Spinal cord (tissue), 10 donors: ENCODE measurements around the gene CADPS2. TPM values are rescaled to one million over a fixed set of nuclear protein-coding genes. Genes with fewer than 3 reads are reported as not detected.

Experiments used
- DNase-seq, 6 donors: peaks; one replicate each; pipeline versions ENCODE4 v3.0.0 to v3.0.0-alpha.2; 2013 to 2015; ENCODE audit warnings: low spot score in 6 of 6, low read depth in 4 of 6
- H3K27ac ChIP-seq: one replicate; pipeline ENCODE4 v1.5.1; 2013; ENCODE audit warnings: low read depth, low read length, control low read depth
- H3K27me3 ChIP-seq: one replicate; pipeline ENCODE4 v1.6.1; 2013; ENCODE audit warnings: low read length; ENCODE audit not compliant: control insufficient read depth, insufficient read depth
- H3K36me3 ChIP-seq: one replicate; pipeline ENCODE4 v1.6.1; 2013; ENCODE audit warnings: low read length; ENCODE audit not compliant: control insufficient read depth, insufficient read depth
- H3K4me1 ChIP-seq: one replicate; pipeline ENCODE4 v1.6.1; 2013; ENCODE audit warnings: low read length; ENCODE audit not compliant: control insufficient read depth, insufficient read depth
- H3K4me3 ChIP-seq: one replicate; pipeline ENCODE4 v1.5.1; 2013; ENCODE audit warnings: low read depth, low read length, control low read depth
- H3K9me3 ChIP-seq: one replicate; pipeline ENCODE4 v1.6.1; 2013; ENCODE audit warnings: low read length; ENCODE audit not compliant: control insufficient read depth, insufficient read depth
- WGBS: methylation state at CpG from one replicate; pipeline ENCODE4 v1.1.5; 2013; ENCODE audit warnings: missing lambda C conversion rate; ENCODE audit not compliant: insufficient coverage; 5-methylcytosine and 5-hydroxymethylcytosine counted together
- polyA plus RNA-seq, 2 donors: library from polyadenylated mRNA; unstranded; fragments of 120-200 nt; gene quantifications; one replicate each; pipeline ENCODE4 v1.2.1, GENCODE V29; 2013; ENCODE audit not compliant: insufficient read length in 2 of 2
- small RNA-seq: library from RNA; depleted of rRNA; stranded (forward); fragments of <200 nt; gene quantifications from one replicate; pipeline ENCODE3, GENCODE V24; 2014; ENCODE audit warnings: low replicate concordance
- total RNA-seq, 2 donors: library from RNA; depleted of rRNA in 1 of 2; stranded (reverse); fragments of 120-200 nt in 1 of 2; fragments of >200 nt in 1 of 2; gene quantifications; one replicate each; pipeline versions ENCODE4 v1.2.3 to v1.2.4, GENCODE V29; 2013 to 2014
- donor health status: healthy.

Gene CADPS2
- total and polyA plus RNA-seq, 4 donors, result 18.7 to 40.5 (median 30.4) TPM

DNA sequence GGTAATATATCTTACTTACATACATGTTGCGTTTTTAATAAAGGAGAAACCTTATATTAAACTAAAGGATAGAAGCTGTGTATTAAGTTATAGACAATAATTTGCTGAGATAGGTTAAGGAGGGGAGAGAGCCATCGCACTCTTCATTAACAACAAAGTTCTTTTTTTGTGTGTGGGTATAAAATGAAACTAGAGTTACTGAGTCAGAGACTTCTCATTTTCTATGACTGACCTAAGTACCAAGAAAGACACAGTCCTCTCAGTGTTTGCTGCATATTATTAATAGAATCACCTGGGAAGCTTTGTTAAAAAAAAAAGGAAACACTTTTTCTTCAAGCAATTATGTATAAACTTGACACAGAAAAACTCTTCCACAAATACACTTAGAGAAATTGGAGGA is 613.1 kb downstream of the CADPS2 start:
- H3K4me1 ChIP-seq, result no peaks in the 10 kb centered on the region
- no peaks in the 10 kb centered on the region for H3K27me3 ChIP-seq
- H3K36me3 ChIP-seq, result no peaks in the 10 kb centered on the region
- no peak overlapping the region for H3K4me3 ChIP-seq
- no peaks in the 10 kb centered on the region for H3K9me3 ChIP-seq
- DNase-seq, result no peak
- WGBS, result no CpG with 5 or more reads among the region's 2 CpGs
- H3K27ac ChIP-seq, result no peak overlapping the region

DNA sequence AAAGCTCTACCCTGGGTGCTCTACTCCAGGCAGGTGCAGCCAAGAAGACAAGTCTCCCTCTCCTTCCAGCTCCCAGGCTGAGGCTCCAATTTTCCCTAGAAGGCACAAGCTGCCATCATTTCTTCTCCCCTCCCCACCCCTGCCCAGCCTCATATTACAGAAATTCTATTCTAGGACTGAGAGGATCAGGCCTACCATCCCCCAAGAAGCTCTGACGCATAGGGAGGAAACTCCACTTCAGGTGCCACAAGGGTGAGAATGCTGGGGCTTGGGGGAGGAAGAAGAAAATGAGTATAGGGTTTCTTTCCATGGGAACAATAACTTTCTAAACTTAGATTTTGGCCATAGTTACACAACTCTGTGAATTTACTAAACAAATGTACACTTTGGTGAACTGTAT is 617.0 kb downstream of the CADPS2 start:
- H3K9me3 ChIP-seq, result no peaks in the 10 kb centered on the region
- no peak overlapping the region for H3K4me3 ChIP-seq
- H3K27ac ChIP-seq, result no peak overlapping the region
- WGBS, result no CpG with 5 or more reads among the region's 1 CpG
- no peaks in the 10 kb centered on the region for H3K4me1 ChIP-seq
- H3K27me3 ChIP-seq, result no peaks in the 10 kb centered on the region
- no peak for DNase-seq
- H3K36me3 ChIP-seq, result no peaks in the 10 kb centered on the region

Small RNA genes lying within 50 kb of the gene (small RNA-seq; reads per million reads assigned to genes)
- not detected for gene AC006463.1

Other genes with a start within 250 kb of the CADPS2 start
- gene RNF133, start 187.3 kb downstream of the CADPS2 start, total RNA-seq, result 1 to 10 TPM in 1 of 2 donors, under 1 TPM in 1; 0.88 to 1.2 TPM
- gene RNF133, start 187.3 kb downstream of the CADPS2 start, polyA plus RNA-seq, result not detected
- 1 to 10 TPM in 1 of 2 donors, under 1 TPM in 1; 0.99 to 1.6 TPM for gene RNF148, start 183.5 kb downstream of the CADPS2 start, total RNA-seq
- gene RNF148, start 183.5 kb downstream of the CADPS2 start, polyA plus RNA-seq, result not detected
- gene TAS2R16, start 109.2 kb upstream of the CADPS2 start, total RNA-seq, result not detected
- not detected for gene TAS2R16, start 109.2 kb upstream of the CADPS2 start, polyA plus RNA-seq